K562 (cell line): ENCODE results near the gene TGFB2. TPM values are rescaled to one million over a fixed set of nuclear protein-coding genes. Genes with fewer than 3 reads are reported as not detected.

Experiments
- ARID1B ChIP-seq: fragments of 450-650 bp; IDR thresholded peaks from 2 replicates; pipeline ENCODE4 v1.6.1; 2016; ENCODE audit warnings: antibody characterized with exemption, mild to moderate bottlenecking, inconsistent platforms
- DMBX1 ChIP-seq: fragments of 250-450 bp; sonication (Bioruptor Pico); IDR thresholded peaks from 2 replicates; pipeline ENCODE4 v1.8.0; 2022; ENCODE audit warnings: inconsistent platforms, mild to moderate bottlenecking, moderate library complexity, borderline replicate concordance
- FOXJ2 ChIP-seq: fragments of 200-800 bp; sonication (Bioruptor generic); IDR thresholded peaks from 2 replicates; pipeline ENCODE4 v1.6.1; 2016; ENCODE audit warnings: missing genetic modification characterization, missing compliant biosample characterization
- GTF2E2 ChIP-seq: fragments of 200-800 bp; sonication (Bioruptor generic); IDR thresholded peaks from 2 replicates; pipeline ENCODE4 v1.6.1; 2016; ENCODE audit warnings: missing genetic modification characterization, missing compliant biosample characterization
- PML ChIP-seq: IDR thresholded peaks from 2 replicates; pipeline ENCODE4 v1.6.1; 2012; ENCODE audit warnings: low read length, inconsistent platforms
- RFX7 ChIP-seq: fragments of 250-450 bp; sonication (Bioruptor Pico); IDR thresholded peaks from 2 replicates; pipeline ENCODE4 v1.5.1; 2021; ENCODE audit warnings: mild to moderate bottlenecking
- polyA plus RNA-seq, 8 experiments: library from polyadenylated mRNA; depleted of rRNA in 4 of 8; stranded (reverse) in 5 of 8; unstranded in 3 of 8; fragments of >200 nt; fragmentation: Nextera tagmentation in 2 of 8; fragmentation: Illumina TruSeq in 1 of 8; extraction: Ambion mirVana in 2 of 8; extraction: Trizol in 1 of 8; gene quantifications; 2 replicates each; pipeline versions ENCODE4 v1.2.1 to v1.2.3, GENCODE V29; 2011 to 2014; ENCODE audit warnings: inconsistent platforms in 1 of 8, missing spikeins in 1 of 8
- total RNA-seq, 7 experiments: library from RNA; depleted of rRNA in 6 of 7; stranded (reverse); fragments of >200 nt in 6 of 7; fragmentation: Illumina TruSeq in 2 of 7; extraction: Trizol in 2 of 7; gene quantifications; 2 replicates each; pipeline versions ENCODE4 v1.2.1 to v1.2.3, GENCODE V29; 2011 to 2021; ENCODE audit warnings: low replicate concordance in 1 of 7
- TF ChIP-seq, protein P1 (sequence below): fragments of 250-450 bp; sonication (Bioruptor Pico); IDR thresholded peaks from 2 replicates; pipeline ENCODE4 v1.5.0; 2021; ENCODE audit warnings: mild to moderate bottlenecking, moderate library complexity
- TF ChIP-seq, protein P2 (sequence below), 2 experiments: fragments of 450-650 bp; IDR thresholded peaks; 2 replicates each; pipeline ENCODE4 v1.6.1; 2016; ENCODE audit warnings: mild to moderate bottlenecking in 2 of 2, borderline replicate concordance in 1 of 2, low read depth in 1 of 2, moderate library complexity in 1 of 2

Gene TGFB2
- total and polyA plus RNA-seq, 9 of the 15 experiments (the other 6 are each of a cell fraction or from before 2014, with no cell fraction given) = 0.03 to 0.41 (median 0.11) TPM; not detected in 3

GRCh38 chr1:218425647-218426342 is 80.7 kb downstream of the TGFB2 start (continued):
- TF ChIP-seq, protein P1, sequence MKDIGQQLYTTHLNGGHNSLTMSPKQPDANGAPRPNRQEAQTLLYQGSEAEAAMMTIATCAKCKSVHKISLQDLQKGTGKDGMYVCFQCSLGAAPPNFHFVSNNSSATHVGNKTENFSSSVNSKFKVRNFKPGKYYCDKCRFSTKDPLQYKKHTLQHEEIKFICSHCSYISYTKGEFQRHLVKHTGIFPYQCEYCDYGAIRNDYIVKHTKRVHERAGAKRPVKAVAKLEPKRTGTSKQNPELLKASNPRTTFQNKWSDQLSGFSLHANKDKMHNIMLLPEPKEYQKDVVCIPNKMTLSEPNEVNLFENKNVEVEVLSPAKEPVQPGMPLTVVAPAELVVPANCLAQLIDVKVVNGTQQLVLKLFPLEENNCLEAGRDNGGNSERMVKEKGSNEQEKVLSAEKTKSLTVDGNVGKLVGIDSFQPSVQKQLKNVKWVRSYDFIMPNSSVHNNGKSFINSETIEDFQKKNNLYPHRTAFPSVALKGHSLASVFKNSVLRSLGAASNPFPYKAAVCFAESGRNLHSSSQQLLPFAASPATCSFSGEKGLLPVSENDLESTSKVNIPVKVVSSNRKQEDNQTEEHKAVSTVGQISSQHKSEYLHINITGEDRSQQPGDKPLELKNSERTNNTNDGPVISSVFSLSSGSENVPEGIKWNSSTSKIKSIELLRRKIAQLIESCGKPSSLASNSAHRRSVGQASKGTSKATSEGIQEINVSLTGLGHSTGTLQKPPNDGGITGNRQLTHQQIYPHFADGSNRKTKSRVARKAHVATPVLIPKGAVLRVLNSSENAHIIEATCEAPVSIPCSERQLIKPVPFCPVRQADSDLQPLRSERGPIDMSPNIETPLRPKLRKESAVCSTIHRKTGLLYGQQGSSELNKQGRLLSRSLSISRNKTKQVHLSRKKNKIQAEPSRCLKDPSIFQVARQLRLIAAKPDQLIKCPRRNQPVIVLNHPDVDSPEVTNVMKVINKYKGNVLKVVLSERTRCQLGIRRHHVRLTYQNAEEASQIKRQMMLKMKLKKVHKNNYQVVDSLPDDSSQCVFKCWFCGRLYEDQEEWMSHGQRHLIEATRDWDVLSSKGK (CRISPR knock-in tag) = no peak
- TF ChIP-seq DMBX1 (CRISPR knock-in tag) (no peak), RFX7 (CRISPR knock-in tag) (no peak), PML (no peak), FOXJ2 (tag) (no peak), ARID1B (no peak), GTF2E2 (no peak)
- TF ChIP-seq, protein P2, sequence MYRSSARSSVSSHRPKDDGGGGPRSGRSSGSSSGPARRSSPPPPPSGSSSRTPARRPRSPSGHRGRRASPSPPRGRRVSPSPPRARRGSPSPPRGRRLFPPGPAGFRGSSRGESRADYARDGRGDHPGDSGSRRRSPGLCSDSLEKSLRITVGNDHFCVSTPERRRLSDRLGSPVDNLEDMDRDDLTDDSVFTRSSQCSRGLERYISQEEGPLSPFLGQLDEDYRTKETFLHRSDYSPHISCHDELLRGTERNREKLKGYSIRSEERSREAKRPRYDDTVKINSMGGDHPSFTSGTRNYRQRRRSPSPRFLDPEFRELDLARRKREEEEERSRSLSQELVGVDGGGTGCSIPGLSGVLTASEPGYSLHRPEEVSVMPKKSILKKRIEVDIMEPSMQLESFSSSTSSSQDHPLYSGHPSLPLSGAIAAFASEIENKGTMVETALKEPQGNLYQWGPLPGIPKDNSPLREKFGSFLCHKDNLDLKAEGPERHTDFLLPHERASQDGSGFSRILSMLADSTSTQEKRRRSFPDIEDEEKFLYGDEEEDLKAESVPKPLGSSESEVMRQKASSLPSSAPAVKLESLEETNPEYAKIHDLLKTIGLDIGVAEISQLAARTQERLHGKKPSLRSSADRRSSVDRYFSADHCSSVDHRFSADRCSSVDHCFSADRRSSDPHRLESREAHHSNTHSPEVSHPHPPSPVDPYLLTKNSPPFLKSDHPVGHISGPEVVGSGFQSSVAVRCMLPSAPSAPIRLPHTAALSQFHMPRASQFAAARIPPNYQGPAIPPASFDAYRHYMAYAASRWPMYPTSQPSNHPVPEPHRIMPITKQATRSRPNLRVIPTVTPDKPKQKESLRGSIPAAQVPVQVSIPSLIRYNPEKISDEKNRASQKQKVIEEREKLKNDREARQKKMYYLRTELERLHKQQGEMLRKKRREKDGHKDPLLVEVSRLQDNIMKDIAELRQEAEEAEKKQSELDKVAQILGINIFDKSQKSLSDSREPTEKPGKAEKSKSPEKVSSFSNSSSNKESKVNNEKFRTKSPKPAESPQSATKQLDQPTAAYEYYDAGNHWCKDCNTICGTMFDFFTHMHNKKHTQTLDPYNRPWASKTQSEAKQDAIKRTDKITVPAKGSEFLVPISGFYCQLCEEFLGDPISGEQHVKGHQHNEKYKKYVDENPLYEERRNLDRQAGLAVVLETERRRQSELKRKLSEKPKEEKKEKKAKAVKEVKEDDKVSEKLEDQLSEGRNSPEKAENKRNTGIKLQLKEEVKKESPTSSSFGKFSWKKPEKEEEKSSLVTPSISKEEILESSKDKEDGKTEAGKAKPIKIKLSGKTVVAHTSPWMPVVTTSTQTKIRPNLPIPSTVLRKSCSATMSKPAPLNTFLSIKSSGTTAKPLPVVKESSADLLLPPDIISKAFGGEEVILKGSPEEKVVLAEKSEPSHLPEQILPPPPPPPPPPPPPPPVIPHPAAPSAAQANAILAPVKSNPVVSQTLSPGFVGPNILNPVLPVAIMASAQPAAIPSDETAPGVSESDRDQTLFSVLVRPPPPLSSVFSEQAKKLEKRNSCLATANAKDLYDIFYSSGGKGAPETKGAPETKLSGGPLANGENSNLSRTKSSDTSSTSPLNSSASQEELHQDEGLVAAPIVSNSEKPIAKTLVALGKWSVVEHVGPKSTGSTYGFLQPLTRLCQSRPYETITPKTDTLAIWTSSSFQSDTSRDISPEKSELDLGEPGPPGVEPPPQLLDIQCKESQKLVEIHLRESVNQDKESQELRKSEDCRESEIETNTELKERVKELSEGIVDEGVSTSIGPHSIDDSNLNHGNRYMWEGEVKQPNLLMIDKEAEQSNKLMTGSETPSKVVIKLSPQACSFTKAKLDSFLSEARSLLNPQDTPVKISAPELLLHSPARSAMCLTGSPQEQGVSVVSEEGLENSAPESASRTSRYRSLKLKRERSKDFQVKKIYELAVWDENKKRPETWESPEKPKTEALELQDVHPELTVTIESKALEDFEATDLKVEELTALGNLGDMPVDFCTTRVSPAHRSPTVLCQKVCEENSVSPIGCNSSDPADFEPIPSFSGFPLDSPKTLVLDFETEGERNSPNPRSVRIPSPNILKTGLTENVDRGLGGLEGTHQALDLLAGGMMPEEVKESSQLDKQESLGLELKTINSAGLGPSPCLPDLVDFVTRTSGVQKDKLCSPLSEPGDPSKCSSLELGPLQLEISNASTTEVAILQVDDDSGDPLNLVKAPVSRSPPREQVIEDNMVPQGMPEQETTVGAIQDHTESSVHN (IDR thresholded peaks at IDR 0.05; ENCODE audit: borderline replicate concordance in 1 of 2, low read depth in 1 of 2) = no peak
